ENCODE data around the gene AUTS2. TPM values are rescaled to one million over a fixed set of nuclear protein-coding genes. Genes with fewer than 3 reads are reported as not detected.
A peak's percentile ranks its signal among the peaks of the same experiment; 100 is the strongest.

Gene AUTS2
- total RNA-seq, 1 experiment from 2014 or later, result 30.1 TPM

DNA sequence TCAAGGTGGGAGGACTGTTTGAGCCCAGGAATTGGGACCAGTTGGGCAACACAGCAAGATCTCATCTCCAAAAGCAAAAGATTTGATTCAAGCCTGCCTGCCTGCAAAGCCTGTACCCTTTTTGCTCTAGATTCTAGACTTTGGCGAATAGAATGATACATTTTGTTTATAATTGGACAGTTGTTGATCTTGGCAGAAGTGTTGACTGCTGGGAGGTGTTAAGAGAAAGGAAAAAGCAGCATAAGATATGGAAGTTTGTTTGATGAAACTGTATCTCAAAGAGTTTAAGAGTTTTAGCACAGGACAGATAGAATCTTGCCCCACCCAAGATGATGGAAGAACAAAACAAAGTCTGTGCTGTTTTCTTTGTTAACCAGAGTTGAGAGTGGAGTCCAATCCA, 224.1 kb downstream of the AUTS2 start:
- DNase-seq, result no peak
- Histone ChIP-seq H3K36me3 (no peaks in the 10 kb centered on the region), H3K4me3 (no peak overlapping the region), H3K9me3 (replicated peaks) (no peaks in the 10 kb centered on the region), H3K4me1 (peaks cover 48% of the 10 kb centered on the region), H3K27me3 (no peaks in the 10 kb centered on the region), H3K27ac (no peak overlapping the region)

DNA sequence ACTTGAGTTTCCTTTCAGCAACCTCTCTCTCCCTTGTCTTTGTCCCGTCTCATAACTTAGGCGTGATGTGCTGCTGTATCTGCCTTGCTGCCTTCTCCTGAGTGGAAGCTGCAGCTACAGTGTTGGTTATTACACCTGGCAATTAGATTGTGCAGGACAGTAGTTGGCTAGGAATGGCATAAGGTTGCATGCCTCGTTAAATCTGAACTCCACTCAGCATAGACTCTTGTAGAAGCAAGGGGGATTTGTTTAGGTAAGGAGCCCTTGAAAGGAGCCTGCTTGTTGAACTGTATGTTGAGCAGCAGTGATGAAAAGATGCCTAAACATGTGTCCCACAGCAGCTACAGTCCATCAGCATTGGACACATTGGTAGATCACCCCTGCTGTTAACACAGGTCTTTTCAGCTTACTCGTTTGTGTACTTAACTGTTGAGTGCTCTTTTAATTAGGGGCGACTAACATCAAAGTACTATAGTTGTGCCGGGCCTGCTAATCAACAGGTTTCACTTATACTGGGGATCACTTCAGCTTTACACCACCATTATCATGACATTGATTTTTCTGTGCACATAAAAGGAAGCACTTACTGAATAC, 225.0 kb downstream of the AUTS2 start:
- Histone ChIP-seq H3K27ac (no peak overlapping the region), H3K4me3 (no peak overlapping the region), H3K4me1 (peaks cover 40% of the 10 kb centered on the region), H3K9me3 (replicated peaks) (no peaks in the 10 kb centered on the region), H3K27me3 (no peaks in the 10 kb centered on the region), H3K36me3 (no peaks in the 10 kb centered on the region)
- peak in 1 of 2 experiments; percentile 49 for DNase-seq

DNA sequence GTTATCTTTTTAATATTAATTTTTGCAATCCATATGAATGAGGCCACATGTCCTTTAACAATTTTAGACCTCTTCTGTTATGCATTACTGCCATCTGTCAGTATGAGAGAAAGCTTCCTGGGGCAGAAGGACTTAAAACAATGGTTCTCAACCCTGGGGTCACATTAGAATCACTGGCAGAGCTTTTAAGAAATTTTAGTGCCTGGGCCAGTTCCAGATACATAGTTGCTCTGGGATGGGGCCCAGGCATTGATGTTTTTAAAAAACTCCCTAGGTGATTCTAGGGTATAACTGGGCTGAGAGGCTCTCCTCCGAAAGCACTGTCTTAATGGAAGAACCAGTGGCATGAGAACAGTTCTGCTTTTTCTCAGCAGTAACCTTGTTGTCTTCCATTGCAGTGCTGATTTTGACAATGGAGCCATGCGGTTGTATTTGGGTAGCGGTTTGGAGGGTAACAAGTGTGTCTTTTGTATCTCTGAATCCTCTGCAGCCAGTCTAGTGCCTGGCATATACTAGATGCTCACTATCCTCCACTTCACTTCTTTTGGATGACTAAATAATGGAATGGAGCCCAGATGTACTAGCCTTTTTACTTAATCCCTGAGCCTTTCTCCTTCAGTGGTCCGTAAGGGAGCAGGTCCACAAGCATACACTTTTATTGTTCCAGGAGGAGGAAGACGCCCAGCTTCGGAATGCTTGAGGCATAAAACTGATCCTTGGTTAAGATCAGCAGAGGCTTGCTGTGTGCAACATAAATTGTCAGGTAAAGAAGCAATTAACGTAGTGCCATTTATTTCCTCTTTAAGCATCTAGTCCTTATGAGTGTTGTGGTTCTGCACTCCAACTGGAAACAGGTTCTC, 227.1 kb downstream of the AUTS2 start:
- peak in 1 of 2 experiments; percentile 36 for DNase-seq
- H3K4me3 ChIP-seq, result no peak overlapping the region
- 0 out of 2 replicates have a peak, but pooled peaks cover 3% of the 10 kb centered on the region for H3K9me3 ChIP-seq (replicated peaks)
- H3K27me3 ChIP-seq, result no peaks in the 10 kb centered on the region
- H3K4me1 ChIP-seq, result peaks cover 34% of the 10 kb centered on the region
- no peaks in the 10 kb centered on the region; the same call in 1 of the 2 replicates for H3K36me3 ChIP-seq
- no peak overlapping the region; the same call in 1 of the 2 replicates for H3K27ac ChIP-seq

- peaks cover 34% of the 10 kb centered on the region for H3K4me1 ChIP-seq
- no peak overlapping the region for H3K27ac ChIP-seq
- no peak for DNase-seq
- H3K4me3 ChIP-seq, result no peak overlapping the region
- no peaks in the 10 kb centered on the region; the same call in 1 of the 2 replicates for H3K36me3 ChIP-seq
- H3K27me3 ChIP-seq, result no peaks in the 10 kb centered on the region
- H3K9me3 ChIP-seq (replicated peaks), result 0 out of 2 replicates have a peak, but pooled peaks cover 3% of the 10 kb centered on the region
Observed at GRCh38 chr7:69826283-69826682, 228.0 kb downstream of the AUTS2 start.

- H3K36me3 ChIP-seq, result no peaks in the 10 kb centered on the region; the same call in 1 of the 2 replicates
- H3K27me3 ChIP-seq, result no peaks in the 10 kb centered on the region
- H3K4me1 ChIP-seq, result peaks cover 34% of the 10 kb centered on the region
- H3K9me3 ChIP-seq (replicated peaks), result 0 out of 2 replicates have a peak, but pooled peaks cover 3% of the 10 kb centered on the region
- H3K27ac ChIP-seq, result no peak overlapping the region
- DNase-seq, result no peak
- no peak overlapping the region for H3K4me3 ChIP-seq
Observed at GRCh38 chr7:69827140-69827539, 228.9 kb downstream of the AUTS2 start.

GRCh38 chr7:69827558-69827957, 229.3 kb downstream of the AUTS2 start:
- no peaks in the 10 kb centered on the region for H3K27me3 ChIP-seq

GRCh38 chr7:69832356-69832755, 234.1 kb downstream of the AUTS2 start:
- no peak for DNase-seq
- H3K4me1 ChIP-seq, result peaks cover 10% of the 10 kb centered on the region
- no peaks in the 10 kb centered on the region for H3K27me3 ChIP-seq
- 0 out of 2 replicates have a peak, but pooled peaks cover 3% of the 10 kb centered on the region for H3K9me3 ChIP-seq (replicated peaks)
- H3K36me3 ChIP-seq, result no peaks in the 10 kb centered on the region; the same call in 1 of the 2 replicates
- no peak overlapping the region for H3K27ac ChIP-seq
- H3K4me3 ChIP-seq, result no peak overlapping the region

More at GRCh38 chr7:69827558-69827957, 229.3 kb downstream of the AUTS2 start:
- DNase-seq, result no peak
- Histone ChIP-seq H3K27ac (no peak overlapping the region), H3K4me1 (peaks cover 30% of the 10 kb centered on the region), H3K9me3 (replicated peaks) (0 out of 2 replicates have a peak, but pooled peaks cover 3% of the 10 kb centered on the region), H3K4me3 (no peak overlapping the region), H3K36me3 (no peaks in the 10 kb centered on the region; the same call in 1 of the 2 replicates)

DNA sequence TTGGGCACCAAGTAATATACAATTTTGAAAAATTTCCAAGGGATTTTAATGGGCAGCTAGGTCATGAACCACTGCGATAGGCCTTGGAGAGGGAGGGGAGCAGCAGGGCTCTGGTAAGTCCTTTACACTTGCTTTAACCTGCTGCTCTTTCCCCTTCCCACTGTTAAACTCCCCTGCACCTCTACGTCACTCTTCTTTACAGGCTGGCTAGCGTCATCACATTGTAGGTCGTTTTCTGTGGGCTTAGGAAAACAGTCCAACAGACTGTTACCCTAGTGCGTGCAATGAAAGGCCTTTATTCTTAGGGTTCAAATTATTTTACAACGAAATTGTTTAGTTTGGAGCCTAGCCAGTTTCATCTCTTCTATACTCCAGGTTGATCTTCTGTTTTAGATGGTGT, 235.7 kb downstream of the AUTS2 start:
- no peak for DNase-seq
- Histone ChIP-seq H3K36me3 (no peaks in the 10 kb centered on the region; the same call in 1 of the 2 replicates), H3K4me1 (peaks cover 22% of the 10 kb centered on the region), H3K27me3 (no peaks in the 10 kb centered on the region), H3K27ac (no peak overlapping the region), H3K9me3 (replicated peaks) (0 out of 2 replicates have a peak, but pooled peaks cover 3% of the 10 kb centered on the region), H3K4me3 (no peak overlapping the region)

GRCh38 chr7:69836702-69837101, 238.4 kb downstream of the AUTS2 start:
- DNase-seq, result no peak
- H3K9me3 ChIP-seq (replicated peaks), result no peaks in the 10 kb centered on the region
- no peaks in the 10 kb centered on the region for H3K27me3 ChIP-seq
- peaks cover 40% of the 10 kb centered on the region for H3K4me1 ChIP-seq
- peak overlapping the region; percentile 28 for H3K27ac ChIP-seq
- no peak overlapping the region for H3K4me3 ChIP-seq
- no peaks in the 10 kb centered on the region for H3K36me3 ChIP-seq

DNA sequence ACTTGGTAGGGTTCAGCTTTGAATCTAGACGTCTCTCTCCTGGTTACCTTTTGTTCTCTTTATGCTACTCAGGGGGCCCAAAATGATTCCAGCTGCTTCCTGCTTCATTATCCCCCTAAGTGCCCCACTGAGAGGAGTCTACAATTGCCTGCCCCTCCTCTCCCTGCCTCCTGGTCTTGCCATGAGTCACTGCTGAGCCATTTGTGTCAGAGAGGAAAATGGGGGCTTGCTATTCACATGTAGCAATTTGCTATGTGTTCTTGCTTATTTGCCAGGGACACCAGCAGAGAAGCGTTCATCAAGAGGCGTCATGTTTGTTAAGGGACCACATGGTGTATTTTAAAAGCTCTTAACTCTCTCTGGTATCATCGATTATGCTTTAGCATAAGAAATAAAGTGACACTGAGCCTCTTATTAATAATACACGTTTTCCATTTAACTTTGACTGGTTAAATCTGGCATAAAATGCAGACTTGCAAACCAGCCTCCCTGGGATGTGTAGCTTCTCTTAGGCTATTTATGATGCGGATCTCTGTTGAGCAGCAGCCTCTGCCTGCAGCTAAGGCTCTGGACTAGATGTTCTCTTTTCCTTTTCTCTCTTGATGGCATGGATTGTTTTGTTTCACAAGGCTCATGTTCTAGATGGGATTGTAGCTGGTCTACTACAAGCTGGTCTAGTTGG, 239.3 kb downstream of the AUTS2 start:
- H3K4me3 ChIP-seq, result no peak overlapping the region
- H3K9me3 ChIP-seq (replicated peaks), result no peaks in the 10 kb centered on the region
- DNase-seq, result peak; percentile 73 to 80
- H3K27me3 ChIP-seq, result no peaks in the 10 kb centered on the region
- H3K4me1 ChIP-seq, result peaks cover 40% of the 10 kb centered on the region
- no peaks in the 10 kb centered on the region for H3K36me3 ChIP-seq
- H3K27ac ChIP-seq, result peak overlapping the region; percentile 28

- peaks cover 40% of the 10 kb centered on the region for H3K4me1 ChIP-seq
- H3K4me3 ChIP-seq, result no peak overlapping the region
- H3K36me3 ChIP-seq, result no peaks in the 10 kb centered on the region
- H3K9me3 ChIP-seq (replicated peaks), result no peaks in the 10 kb centered on the region; the same call in 1 of the 2 replicates
- H3K27me3 ChIP-seq, result no peaks in the 10 kb centered on the region
- peak in 1 of 2 experiments; percentile 34 for DNase-seq
- H3K27ac ChIP-seq, result peak overlapping the region; percentile 21; the same call in 1 of the 2 replicates
Observed at GRCh38 chr7:69839782-69840181, 241.5 kb downstream of the AUTS2 start.

GRCh38 chr7:69840248-69840647, 242.0 kb downstream of the AUTS2 start:
- Histone ChIP-seq H3K27ac (peak overlapping the region; percentile 21; the same call in 1 of the 2 replicates), H3K36me3 (no peaks in the 10 kb centered on the region), H3K9me3 (replicated peaks) (no peaks in the 10 kb centered on the region; the same call in 1 of the 2 replicates), H3K4me1 (peaks cover 40% of the 10 kb centered on the region), H3K27me3 (no peaks in the 10 kb centered on the region), H3K4me3 (no peak overlapping the region)
- peak; percentile 37 to 77 for DNase-seq

DNA sequence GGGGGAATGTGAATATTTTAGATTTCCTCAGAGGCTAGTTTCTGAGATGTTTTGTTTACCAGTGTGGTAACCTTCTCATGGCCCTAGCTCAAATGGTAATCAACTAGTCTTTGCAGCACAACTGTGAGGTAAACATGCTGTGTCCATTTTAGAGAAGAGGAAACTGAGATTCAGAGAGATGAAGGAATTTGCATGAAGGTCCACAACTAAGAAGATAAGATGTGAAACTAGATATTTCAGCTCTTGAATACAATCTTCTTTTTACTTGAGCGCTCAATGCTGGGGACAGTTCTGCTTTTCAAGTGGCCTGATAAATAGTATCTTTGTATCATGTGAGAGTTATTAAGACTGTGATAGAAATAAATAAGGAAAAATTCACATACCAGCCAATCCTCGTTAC, 245.4 kb downstream of the AUTS2 start:
- H3K27ac ChIP-seq, result no peak overlapping the region
- no peaks in the 10 kb centered on the region for H3K36me3 ChIP-seq
- H3K27me3 ChIP-seq, result no peaks in the 10 kb centered on the region
- DNase-seq, result no peak
- H3K9me3 ChIP-seq (replicated peaks), result no peaks in the 10 kb centered on the region; the same call in 1 of the 2 replicates
- H3K4me1 ChIP-seq, result peaks cover 18% of the 10 kb centered on the region
- H3K4me3 ChIP-seq, result no peak overlapping the region

DNA sequence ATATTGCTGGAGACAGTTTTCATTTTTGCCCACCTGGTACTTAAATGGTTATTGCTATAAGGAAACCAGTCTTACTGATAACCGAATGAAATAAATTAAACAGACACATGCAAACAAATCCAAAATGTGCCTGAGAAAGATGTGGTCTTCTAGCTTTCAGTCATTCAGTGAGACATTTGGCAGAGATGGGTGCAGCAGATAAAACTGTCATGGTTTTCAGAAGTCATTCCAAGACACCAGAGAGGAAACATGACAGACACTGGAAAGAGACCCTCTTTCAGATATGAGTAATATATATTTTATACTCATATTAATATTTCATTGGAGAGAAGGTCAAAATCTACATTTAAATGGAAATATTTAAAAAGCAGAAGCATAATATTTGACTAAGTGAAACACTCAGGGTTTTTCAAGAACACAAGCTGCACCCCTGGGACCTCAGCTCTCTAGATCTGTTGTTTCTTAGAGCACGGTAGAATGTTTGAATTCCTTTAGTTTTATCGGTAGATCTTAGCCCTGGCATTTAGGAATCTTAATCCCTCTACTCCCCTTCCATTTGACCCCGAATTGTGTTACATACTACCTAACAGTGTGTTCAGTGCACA, 246.1 kb downstream of the AUTS2 start:
- H3K4me1 ChIP-seq, result peaks cover 16% of the 10 kb centered on the region
- no peaks in the 10 kb centered on the region for H3K36me3 ChIP-seq
- no peak for DNase-seq

More for the DNA sequence above, 246.1 kb downstream of the AUTS2 start:
- Histone ChIP-seq H3K27me3 (no peaks in the 10 kb centered on the region), H3K4me3 (no peak overlapping the region), H3K9me3 (replicated peaks) (no peaks in the 10 kb centered on the region; the same call in 1 of the 2 replicates), H3K27ac (no peak overlapping the region)

Measured in SJCRH30 (cell line).